Measurements from ENCODE around the gene PREB.

GRCh38 chr2:27095745-27096651 lies 38.4 kb downstream of the PREB start:
- TF ChIP-seq CTCF (IDR thresholded peaks at IDR 0.05; ENCODE audit: insufficient read depth, low read length, poor library complexity, severe bottlenecking) (no peak), EZH2phosphoT487 (conservative IDR thresholded peaks at IDR 0.05; ENCODE audit: low read length) (no peak)
